GM19455 (cell line): Measurements from ENCODE around the gene INF2.

Experiments used
- ATAC-seq: cut with Tn5 transposase; IDR thresholded peaks from one replicate; pipeline ENCODE4 v1.9.1; 2021; ENCODE audit not compliant: unreplicated experiment

INF2 gene

DNA sequence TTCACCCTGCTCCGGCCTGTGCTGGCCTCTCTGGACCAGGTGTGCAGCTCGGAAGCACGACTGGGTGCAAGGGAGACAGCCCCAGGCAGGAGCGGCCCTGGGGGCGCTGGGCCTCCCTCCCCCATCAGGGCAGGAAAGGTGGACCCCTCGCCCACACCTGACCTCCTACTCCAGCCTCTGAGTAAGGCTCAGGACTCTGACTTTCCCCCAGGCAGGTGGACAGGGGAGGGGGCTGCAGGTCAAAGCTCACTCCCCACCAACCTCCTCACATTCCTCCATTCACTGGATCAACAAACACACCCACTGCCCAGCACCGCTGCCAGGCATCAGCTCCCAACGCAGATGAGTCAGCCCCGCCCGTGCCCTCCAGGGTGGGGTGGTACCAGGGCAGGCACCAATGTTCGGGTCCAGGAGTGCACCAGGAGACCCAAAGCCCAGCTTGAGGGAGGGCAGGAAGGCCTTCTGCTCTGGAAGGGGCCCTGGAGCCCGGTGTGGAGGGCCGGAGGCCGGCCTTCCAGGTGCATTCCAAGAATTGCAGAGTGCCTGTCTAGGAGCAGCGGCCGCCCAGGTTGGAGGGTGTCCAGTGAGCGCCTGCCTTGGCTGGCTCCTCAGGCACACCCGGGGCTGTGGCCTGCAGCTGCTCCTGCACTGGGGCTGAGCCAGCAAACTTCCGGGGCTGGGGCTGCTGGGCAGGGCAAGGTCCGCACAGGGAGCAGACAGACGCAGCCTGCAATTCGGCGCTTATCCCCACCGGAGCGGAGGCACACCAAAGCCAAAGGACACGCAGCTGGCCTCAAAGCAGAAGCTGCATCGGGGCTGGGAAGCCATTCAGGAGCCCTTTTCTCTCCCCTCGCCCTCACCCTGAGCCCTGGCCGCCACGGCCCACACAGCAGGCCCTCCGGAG, 1.6 kb upstream of the INF2 start:
- no peak for ATAC-seq

DNA sequence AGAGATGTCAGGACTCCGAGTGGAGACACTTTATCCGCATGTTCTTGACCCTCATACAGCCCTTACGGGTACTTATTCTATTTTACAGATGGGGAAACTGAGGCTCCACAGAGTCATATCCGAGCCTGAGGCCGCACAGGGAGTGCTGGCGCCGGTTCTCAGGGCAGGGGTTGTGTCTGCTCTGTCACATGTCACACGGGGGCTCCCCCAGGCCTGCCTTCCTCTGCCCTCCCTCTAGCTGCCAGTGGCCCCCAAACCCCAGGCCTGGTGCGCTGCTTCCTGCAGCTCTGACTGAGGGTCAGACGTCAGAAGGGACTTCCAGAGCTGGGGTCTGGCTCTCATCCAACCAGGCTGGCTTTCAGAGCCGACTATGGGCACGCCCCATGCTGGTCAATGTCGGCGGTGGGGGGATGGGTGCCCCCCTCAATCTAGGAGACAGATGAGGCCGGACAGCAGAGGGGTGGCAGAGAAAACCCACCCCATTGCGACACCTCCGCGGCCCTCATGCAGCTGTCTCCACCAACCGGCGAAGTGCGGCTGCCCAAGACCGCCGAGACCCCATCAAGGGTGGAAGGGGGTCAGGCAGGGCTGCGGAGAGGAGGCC, 811 bp upstream of the INF2 start:
- no peak for ATAC-seq

DNA sequence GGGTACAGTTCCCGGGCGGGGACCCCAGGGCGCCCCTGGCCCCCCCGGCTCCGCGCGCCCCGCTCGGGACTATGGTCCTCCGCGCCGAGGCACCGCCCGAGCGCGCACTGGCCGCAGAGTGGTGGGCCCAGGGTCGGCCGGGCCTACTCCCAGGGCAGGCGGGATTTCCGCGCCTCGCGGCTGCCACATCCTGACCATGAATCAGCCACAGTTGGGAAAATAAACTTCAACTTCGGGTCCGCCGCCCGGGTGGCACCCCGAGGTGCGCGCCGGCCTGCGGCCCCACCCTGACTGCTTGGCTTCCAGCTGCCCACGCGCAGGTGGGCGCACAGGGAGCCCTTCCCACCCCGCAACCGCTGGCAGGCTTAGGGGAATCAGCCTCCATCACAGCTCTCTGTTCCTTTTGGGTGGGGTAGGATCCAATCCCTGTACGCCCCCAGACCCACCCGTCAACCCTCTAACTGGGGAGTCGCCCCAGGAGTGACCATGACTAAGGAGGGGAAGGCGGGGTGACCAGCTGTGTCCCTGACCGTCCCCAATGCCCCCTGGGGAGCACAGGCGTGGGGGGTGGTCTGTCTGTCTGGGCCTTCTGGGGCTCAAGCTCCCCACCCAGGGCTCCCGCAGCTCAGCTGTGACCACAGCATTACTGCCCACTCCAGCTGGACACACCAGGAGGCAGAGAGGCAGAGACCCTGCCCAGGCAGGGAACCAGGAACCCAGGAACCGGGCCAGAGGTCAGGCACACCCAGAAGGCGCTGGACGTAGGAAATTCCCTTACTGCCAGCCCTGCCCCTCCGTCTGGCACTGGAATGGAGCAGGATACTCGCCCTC, 678 bp downstream of the INF2 start:
- peak; percentile 37 for ATAC-seq

DNA sequence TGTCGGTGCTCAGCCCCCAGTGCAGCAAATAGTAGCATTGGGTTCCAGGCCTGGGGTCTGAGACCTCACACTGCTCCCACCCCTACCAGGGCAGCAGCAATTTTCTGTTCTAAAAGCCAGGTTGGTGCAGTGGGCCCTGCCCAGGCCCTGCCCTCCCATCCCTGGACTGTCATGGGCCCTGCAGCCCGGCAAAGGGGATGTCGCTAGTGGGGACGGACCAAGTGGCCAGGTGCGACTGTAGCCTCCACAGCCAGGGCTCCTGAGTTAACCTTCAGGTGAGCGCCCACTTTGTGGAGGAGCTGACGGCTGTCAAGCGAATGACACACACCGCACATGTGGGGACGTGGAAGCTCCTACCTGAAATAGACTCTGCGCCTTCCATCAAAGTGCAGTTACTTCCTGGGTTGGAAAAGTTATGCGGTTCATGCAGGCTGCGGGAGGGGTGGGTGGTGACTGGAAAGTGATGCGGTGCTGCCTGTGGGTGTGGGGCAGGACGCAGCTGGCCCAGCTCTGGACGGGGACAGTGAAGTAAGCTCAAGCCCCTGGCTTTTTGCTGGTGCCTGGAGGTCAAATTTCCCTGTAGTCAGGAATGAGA, 1.5 kb downstream of the INF2 start:
- ATAC-seq, result no peak

DNA sequence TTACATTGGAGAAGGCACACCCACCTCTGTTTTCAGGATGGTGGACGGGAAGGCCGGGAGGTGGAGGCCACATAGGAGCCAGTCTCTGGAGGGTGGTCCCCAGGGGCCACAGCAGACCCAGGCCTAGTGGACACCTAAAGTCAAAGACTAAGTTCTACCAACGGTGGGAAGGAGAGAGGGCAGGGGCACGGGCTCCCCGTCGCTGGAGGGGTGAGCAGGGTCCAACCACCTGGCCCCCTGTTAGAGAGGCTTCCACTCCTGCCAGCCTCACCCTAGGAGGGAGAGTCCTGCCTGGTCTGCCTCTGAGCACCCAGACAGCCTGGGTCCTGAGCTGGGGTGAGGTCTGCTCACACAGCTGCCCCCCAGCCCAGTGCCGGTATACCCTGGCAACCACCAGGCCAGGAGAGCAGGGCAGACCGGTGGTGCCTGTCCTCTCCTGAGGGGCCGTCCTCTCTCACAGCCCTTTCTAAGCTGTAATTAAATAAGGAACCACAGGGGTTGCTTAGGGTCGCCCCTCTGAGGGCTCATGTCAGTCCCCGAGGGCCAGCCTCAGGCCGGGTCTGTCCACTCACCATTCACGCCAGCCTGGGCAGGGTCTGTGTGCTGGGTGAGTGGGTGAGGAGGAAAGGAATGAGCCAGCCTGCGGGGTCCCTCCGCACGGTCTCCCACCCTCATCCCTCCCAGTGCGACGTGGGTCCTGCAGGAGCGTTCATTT, 2.3 kb downstream of the INF2 start:
- no peak for ATAC-seq

DNA sequence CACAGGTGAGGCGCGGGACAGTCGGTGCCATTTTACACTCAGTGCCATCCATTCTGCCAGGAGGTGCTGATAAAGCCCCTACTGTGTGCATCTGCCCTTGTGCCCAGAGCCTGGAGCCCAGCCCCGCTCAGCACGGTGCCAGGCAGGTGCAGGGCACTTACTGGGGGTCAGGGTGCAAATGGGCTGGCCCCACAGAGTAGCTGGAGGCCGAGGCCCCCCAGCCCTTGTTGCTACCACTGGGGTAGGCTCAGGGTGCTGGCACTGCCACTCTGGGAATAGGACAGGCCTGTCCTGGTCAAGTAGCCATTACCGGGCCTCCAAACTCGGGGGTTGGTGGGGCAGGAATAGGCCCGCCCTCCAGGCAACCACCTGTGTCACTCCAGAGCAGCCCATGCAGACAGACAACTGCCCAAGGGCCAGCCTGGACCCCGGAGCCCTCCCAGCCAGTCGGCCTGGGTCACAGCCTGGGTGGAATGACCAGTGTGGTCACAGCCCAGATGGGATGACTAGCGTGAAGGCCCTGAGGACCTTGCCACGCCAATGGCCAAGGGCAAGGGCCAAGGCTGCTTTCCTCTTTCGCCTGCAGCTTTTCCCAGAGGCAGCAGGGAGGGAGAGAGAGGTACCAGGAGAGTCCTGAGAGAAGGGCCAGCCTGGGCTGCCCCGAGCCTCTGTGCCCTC, 3.0 kb downstream of the INF2 start:
- no peak for ATAC-seq

DNA sequence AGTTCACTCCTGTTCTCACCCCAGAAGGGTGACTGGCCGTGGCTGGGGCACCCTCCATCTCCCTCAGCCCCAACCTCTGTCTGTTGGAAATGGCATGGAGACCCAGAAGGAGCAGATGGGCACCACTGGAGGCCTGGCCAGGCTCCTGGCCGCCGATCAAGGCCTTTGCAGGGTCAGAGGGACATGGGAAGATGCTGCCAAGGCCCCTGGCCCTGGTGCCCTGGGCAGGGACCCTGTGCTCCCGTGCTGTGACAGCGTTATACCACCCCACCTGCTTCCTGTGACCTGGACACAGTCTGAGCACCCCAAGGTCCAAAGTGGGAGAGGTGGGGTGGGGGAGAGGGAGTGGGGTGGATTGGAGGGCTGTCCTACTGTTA, 3.5 kb downstream of the INF2 start:
- no peak for ATAC-seq

DNA sequence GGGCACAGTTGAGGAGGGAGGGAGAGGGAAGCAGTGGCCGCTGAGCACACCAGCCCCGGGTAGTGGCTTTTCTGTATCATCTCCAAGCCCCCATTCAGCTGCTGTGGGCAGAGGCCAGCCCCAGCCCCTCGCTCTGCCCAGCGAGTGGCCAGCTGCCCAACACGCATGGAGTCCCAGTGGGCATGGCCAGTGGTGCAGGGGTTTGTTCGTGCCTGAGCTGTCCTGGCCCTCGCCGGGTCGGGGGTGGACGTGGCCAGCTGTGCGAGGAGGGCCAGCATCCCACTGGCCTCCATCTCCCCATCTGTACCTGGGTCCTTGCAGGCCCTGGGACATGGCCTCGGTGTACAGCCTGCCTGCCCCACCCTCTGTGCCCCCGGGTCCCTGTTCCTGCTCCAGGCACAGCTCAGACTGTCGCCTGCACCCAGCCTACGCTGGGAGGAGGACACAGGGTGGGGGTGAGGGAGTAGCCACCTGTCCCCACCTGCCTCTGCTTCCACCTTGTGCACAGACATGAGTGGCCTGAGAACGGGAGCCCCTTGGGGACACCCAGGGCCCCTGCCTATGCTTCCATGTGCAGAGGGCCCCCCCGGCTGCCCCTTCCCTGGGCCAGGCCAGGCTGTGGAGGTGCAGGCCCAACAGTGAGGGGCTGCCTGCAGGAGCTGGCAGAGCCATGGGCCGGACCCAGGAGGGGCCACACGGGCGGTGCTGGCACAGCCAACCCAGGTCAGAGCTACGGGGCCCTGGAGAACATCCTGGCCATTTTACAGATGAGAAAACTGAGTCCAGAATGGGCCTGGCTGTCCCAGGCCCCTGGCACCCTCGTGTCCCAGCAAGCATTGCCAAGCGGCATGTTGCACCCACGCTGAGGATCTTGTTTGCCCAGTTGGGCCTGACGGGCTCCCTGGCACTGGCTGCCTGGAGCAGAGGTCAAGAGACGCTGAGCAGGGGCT, 4.3 kb downstream of the INF2 start:
- ATAC-seq, result no peak

DNA sequence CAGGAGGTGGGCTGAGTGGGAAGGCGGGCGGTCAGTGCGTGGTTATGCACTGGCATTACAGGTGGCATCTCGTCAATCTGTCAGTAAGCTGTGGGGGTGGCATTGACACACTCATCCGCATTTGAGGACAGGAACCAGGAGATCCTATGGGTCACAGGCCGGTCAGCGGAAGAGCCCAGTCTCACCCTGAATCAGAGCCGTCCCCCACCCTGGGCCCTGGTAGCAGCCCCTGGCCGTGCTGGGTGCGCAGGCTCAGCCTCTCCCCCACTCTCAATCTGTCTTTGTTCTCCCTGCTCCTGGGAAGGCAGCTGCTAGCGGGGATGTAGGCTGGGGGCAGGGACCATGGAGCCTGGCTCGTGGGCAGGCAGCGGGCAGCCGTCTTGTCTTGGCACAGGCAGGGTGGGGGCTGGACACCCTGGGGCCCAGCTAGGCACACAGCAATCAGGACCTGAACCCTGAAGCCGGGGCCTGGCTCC, 5.1 kb downstream of the INF2 start:
- no peak for ATAC-seq

DNA sequence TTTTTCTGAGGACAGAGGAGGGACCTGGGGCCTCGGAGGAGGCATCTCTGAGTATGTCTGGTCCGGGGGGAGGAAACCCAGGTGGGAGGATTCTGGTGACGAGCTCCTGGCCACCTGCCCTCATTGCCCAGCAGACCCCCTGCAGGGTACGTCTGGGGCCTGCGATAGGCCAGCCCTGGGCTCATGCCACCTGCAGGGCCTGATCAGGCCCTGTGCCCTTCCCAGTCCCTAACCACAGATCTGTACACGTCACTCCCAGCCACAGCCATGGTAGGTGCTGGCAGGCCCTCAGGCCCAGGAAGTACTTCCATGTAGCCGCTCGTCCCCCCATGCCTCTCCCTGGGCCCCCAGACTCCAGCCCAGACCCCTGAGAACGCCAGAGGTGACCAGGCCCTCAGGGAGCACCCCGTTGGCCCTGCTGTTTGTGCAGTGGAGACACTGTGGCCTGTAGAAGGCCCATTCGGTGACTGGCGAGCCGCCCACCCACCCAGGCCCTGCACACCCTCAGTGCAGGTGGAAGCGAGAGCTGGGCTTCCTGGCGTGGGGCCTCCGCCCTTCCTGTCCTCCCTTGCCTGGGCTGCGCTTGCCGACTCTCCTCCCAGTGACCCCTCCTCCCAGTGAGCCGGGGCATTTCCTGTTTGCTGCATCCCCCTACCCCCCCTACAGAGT, 5.7 kb downstream of the INF2 start:
- no peak for ATAC-seq

DNA sequence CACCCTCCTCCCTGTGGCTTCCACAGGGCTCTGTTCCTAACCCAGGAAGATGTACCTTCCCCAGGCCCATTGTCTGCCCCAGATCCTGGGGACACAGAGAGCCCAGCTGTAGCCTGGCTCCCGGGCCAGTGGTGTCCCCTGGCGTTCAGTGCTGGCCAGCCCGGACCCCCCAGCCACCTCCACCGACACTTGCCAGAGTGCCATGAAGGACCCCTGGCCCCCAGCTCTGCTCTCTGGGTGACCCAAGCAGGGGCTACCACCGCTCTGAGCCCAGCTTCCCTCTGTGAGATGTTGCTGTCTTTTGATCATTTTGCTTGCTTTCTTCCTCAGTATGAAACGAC, 6.2 kb downstream of the INF2 start:
- no peak for ATAC-seq

DNA sequence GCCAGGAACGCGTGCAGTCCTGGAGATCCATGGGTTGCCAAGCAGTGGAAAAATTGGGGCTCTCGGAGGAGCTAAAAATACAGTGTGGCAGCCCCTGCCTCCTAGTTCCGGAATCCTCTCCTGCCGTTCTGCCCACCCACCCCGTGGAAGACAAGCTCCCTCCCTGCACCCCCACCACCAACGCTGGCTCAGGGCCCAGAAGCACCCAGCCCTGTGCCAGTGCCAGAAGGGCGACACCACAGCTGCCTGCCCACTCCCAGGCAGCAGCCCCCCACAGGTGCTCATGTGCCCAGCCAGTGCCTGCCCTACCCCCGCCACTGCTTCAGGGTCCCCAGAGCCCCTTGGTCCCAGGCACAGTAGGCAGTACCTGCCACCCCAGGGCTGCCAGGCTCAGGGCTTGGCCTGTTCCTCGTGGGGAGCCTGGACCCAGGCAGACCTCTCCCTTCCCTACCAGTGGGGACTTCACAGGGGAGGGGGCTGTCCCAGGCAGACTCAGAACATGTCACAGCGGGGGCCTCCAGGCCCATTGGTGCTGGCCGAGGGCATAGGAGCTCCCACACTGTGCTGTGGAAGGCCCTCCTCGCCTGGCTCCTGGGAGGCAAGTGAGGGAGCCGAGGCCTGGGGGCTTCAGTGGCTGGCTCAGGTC, 7.4 kb downstream of the INF2 start:
- ATAC-seq, result no peak

DNA sequence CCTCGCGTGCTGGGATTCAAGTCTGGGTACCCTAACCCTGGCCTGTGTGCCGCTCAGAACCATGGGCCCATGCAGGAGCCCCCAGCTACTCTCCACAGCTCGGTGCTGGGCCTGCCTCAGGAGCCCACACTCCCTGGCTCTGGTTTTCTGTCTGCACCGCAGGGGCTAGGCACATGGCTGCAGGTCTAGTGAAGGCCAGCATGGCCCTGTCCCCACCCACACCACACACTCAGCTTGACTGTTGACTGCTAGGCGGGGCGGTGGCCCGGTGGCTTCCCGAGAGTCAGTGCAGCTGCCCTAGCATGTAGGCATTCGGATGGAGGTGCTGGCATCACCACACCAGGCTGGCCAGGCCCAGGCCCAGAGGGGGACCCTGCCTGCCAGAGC, 7.9 kb downstream of the INF2 start:
- no peak for ATAC-seq

DNA sequence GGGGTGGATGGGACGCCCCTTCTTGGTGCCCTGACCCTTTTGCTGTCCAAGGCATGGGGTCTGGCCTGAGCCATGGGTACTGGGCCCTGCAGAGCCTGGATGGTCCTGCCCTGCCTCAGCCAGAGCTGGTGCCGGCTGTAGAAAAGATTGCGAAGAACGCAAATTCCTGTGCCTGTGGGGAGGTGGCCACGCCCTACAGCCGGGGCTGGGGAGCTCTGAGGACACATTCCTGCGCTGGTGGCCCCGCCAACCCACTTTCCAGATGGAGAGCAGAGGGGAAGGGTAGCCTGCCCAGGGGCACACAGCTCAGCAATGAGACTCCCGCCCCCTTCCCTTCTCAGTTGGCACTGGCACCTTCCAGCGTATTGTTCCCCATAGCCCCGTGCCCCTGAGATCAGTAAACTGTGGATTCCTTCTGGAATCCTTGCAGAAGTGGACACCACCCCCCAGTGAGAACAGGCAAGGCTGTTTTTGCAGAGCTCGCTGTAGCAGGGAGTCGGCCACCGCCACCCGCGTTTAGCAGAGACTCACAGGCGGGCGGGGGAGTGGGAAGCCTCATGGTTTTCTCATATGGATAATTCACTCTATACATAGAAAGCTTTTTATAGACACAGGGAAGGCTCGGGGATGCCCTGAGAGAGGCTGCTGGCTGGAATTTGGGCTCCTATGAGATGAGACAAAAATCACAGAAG, 8.6 kb downstream of the INF2 start:
- ATAC-seq, result no peak

DNA sequence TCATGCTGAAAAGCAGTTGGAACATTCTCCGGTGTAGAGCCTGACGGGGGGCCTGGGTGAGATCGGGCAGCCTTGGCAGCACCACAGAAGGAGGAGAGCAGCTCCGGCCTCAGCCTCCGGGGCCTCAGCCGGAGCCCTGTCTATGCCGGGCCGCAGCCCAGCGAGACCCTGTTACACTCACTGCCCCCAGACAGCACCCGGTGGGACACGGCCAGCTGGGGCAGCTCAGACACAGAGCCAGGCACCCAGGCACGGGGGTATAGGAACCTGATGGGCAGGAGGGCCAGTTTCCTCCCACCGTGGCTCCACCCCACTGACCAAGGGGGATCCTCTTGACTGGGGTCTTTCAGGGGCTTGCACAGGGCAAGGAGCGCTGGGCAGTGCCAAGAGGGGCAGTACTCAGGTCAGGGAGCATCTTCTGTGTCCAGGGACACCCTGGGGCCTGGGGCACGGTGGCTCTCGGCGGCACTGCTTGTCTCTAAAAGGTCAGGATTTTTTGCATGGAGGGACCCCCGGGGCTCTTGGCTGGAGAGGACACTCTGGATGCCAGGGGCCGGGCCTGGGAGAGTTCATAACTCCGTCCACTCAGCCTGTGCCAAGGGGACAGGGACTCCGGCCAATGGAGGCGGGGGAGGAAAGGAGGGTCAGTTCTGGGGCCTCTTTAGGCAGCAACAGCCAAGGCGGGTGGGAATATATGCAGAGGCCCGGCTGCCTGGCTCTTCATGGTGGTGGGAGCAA, 9.4 kb downstream of the INF2 start:
- ATAC-seq, result no peak

DNA sequence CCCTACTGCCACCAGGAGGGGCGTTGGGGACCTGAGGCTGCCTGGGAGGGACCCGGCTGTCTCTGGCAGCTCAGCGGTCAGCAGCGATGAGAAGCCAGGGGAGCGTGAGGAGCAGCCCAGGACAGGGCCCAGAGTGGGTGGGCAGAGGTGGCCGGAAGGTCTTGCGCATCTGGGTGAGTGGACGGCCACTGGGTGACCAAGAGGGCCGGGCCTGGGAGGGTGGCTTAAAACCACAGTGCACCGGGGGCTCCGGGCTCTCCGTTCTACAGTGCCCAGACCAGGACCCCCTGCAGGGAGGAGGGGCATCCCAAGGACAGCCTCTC, 10.0 kb downstream of the INF2 start:
- ATAC-seq, result no peak

DNA sequence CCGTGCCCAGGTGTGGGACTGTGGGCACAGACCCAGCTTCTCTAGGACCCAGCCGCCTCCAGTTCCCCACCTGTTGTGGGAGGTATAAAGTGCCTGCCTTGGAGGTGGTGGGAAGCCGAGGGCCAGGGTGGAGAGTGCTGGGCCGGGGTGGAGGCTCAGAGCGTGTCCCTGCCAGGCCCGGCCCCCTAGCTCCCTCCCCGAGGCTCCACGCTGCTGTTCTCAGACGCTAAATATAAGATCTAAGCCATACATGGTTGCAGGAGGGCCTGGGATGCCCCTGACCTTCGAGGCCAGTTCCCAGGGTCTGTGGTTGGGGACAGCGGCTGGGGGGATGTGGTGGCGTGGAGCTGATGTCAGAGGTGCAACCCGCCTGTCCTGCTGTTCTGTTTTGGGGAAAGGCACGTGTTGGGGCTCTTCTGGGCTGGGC, 10.8 kb downstream of the INF2 start:
- ATAC-seq, result no peak
